Caco-2 (cell line): Measurements from ENCODE around the gene TACC2. TPM values are rescaled to one million over a fixed set of nuclear protein-coding genes. Genes with fewer than 3 reads are reported as not detected.

Experiments
- BruUV-seq: library from RNA; stranded (reverse); fragments of 400-500 nt; replicated peaks from 2 replicates; lab custom pipeline; 2021; lab: Mats Ljungman, UMichigan
- CTCF ChIA-PET: fragments of 300-600 bp; sonication (Branson Sonifier 250); formaldehyde crosslinking; loops from one replicate; lab custom pipeline; 2022; ENCODE audit warnings: antibody characterized with exemption; lab: Charles Lee
- POLR2A ChIA-PET: fragments of 300-600 bp; sonication (Branson Sonifier 250); formaldehyde crosslinking; loops from one replicate; lab custom pipeline; 2022; ENCODE audit warnings: antibody characterized with exemption; lab: Charles Lee
- DNase-seq, 2 experiments: peaks; one replicate each; pipeline versions ENCODE4 v3.0.0 to v3.0.0-alpha.2; 2020 to 2022
- H3K27me3 ChIP-seq: replicated peaks from 2 replicates; pipeline ENCODE4 v1.6.0; 2011; ENCODE audit warnings: low read length; ENCODE audit not compliant: control insufficient read depth, insufficient read depth
- H3K36me3 ChIP-seq: 2 replicates; pipeline ENCODE4 v1.5.1; 2011; ENCODE audit warnings: low read length; ENCODE audit not compliant: control insufficient read depth, insufficient read depth
- H3K4me1 ChIP-seq: fragments of 250-450 bp; sonication (Bioruptor Pico); 2 replicates; pipeline ENCODE4 v1.5.1; 2020; ENCODE audit warnings: mild to moderate bottlenecking
- H3K4me3 ChIP-seq: 2 replicates; pipeline ENCODE4 v1.5.1; 2011; ENCODE audit warnings: low read depth, mild to moderate bottlenecking, control low read depth, low read length
- H3K9me3 ChIP-seq: fragments of 250-450 bp; sonication (Bioruptor Pico); 2 replicates; pipeline ENCODE4 v1.5.1; 2020; ENCODE audit warnings: mild to moderate bottlenecking, moderate library complexity
- H3K27ac Mint-ChIP-seq: one replicate; pipeline ENCODE4 v1.8.0; 2022; ENCODE audit warnings: mixed read lengths; ENCODE audit not compliant: unreplicated experiment
- H3K27me3 Mint-ChIP-seq: one replicate; pipeline ENCODE4 v1.8.0; 2022; ENCODE audit warnings: mixed read lengths; ENCODE audit not compliant: insufficient read depth, unreplicated experiment
- H3K36me3 Mint-ChIP-seq: one replicate; pipeline ENCODE4 v1.8.0; 2022; ENCODE audit warnings: mild to moderate bottlenecking, mixed read lengths; ENCODE audit not compliant: insufficient read depth, unreplicated experiment
- H3K4me1 Mint-ChIP-seq: one replicate; pipeline ENCODE4 v1.8.0; 2022; ENCODE audit warnings: low read depth, mixed read lengths; ENCODE audit not compliant: unreplicated experiment
- H3K4me3 Mint-ChIP-seq: one replicate; pipeline ENCODE4 v1.8.0; 2022; ENCODE audit warnings: mild to moderate bottlenecking, moderate library complexity, mixed read lengths; ENCODE audit not compliant: unreplicated experiment
- H3K9me3 Mint-ChIP-seq: one replicate; pipeline ENCODE4 v1.8.0; 2022; ENCODE audit warnings: mixed read lengths; ENCODE audit not compliant: unreplicated experiment
- intact Hi-C: fragments of 100-400 bp; cut with micrococcal nuclease; formaldehyde crosslinking; loops from one replicate; pipeline ENCODE4 v1.10.0; 2022; ENCODE audit not compliant: unreplicated experiment
- total RNA-seq: library from RNA; stranded (reverse); gene quantifications from 2 replicates; pipeline ENCODE4 v1.2.3, GENCODE V29; 2022
- TF ChIP-seq, protein P1 (sequence below), 2 experiments: fragments of 200-600 bp in 1 of 2; IDR thresholded peaks; 1 replicate in 1 of 2; 2 replicates in 1 of 2; pipeline versions ENCODE4 v1.5.1 to v1.8.0; 2011 to 2022; ENCODE audit warnings: antibody characterized with exemption in 1 of 2, control low read depth in 1 of 2, inconsistent platforms in 1 of 2, low read depth in 1 of 2, low read length in 1 of 2, mild to moderate bottlenecking in 1 of 2, moderate library complexity in 1 of 2; ENCODE audit not compliant: insufficient read depth in 1 of 2, severe bottlenecking in 1 of 2, unreplicated experiment in 1 of 2

The TACC2 gene
- total RNA-seq, 1 experiment from 2014 or later: 117 TPM

DNA sequence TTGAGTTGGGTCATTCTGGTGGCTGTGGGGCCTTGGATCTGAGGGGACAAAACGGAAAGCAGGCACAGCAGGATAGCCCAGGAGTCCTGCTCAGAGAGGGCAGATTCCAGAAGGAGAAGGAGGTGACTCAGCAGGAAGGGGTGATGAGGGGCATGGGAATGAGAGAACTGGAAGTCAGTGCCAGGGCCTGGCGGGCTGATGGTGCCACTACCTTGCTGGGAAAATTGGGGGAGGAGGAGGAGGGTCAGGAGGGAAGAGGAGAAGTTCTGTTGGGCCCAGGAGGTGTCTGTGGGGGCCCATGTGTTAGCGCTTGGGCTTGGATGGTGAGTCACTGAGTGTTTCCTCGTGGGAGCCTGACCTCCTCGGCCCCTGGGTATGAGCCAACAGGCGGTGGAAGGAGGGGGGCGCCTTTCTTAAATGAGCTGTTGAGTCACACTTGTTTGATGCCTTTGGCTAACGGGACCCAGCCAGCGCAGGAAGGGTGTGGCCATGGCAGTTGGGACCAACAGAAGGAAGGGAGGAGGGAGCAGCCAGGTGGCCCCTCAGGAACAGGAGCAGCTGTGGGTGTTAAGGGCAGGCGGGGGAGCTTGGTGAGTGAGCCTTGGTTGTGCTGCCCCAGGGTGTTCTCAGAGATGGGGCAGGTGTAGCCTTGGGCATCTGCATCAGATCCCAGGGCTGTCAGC, 152.1 kb downstream of the TACC2 start:
- peaks cover 17% of the 10 kb centered on the region for H3K4me1 Mint-ChIP-seq
- H3K9me3 Mint-ChIP-seq: peaks cover 10% of the 10 kb centered on the region
- Histone ChIP-seq H3K36me3 (peaks cover 14% of the 10 kb centered on the region), H3K9me3 (peaks cover 6% of the 10 kb centered on the region), H3K4me1 (no peaks in the 10 kb centered on the region; the same call in 1 of the 2 replicates), H3K27me3 (no peaks in the 10 kb centered on the region), H3K4me3 (no peak overlapping the region)
- CTCF ChIA-PET: interaction anchor here (1.4 kb wide), 1 partner anchor 28 kb away, joined by 3 read pairs; no protein-coding TSS in a partner anchor
- intact Hi-C loops: loop anchor here (1.0 kb wide), 1 partner anchor 28 kb away; no protein-coding TSS in a partner anchor
- peaks cover 67% of the 10 kb centered on the region for H3K36me3 Mint-ChIP-seq
- peak; percentile 27 to 47 for DNase-seq
- POLR2A ChIA-PET: no interaction called here
- H3K27me3 Mint-ChIP-seq: no peaks in the 10 kb centered on the region
- no TSS peak for BruUV-seq
- peak overlapping the region; percentile 59 for H3K27ac Mint-ChIP-seq
- H3K4me3 Mint-ChIP-seq: no peak overlapping the region
- TF ChIP-seq, protein P1, sequence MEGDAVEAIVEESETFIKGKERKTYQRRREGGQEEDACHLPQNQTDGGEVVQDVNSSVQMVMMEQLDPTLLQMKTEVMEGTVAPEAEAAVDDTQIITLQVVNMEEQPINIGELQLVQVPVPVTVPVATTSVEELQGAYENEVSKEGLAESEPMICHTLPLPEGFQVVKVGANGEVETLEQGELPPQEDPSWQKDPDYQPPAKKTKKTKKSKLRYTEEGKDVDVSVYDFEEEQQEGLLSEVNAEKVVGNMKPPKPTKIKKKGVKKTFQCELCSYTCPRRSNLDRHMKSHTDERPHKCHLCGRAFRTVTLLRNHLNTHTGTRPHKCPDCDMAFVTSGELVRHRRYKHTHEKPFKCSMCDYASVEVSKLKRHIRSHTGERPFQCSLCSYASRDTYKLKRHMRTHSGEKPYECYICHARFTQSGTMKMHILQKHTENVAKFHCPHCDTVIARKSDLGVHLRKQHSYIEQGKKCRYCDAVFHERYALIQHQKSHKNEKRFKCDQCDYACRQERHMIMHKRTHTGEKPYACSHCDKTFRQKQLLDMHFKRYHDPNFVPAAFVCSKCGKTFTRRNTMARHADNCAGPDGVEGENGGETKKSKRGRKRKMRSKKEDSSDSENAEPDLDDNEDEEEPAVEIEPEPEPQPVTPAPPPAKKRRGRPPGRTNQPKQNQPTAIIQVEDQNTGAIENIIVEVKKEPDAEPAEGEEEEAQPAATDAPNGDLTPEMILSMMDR (IDR thresholded peaks at IDR 0.05; ENCODE audit: insufficient read depth in 1 of 2, low read depth in 1 of 2, low read length in 1 of 2, severe bottlenecking in 1 of 2, unreplicated experiment in 1 of 2): no peak

DNA sequence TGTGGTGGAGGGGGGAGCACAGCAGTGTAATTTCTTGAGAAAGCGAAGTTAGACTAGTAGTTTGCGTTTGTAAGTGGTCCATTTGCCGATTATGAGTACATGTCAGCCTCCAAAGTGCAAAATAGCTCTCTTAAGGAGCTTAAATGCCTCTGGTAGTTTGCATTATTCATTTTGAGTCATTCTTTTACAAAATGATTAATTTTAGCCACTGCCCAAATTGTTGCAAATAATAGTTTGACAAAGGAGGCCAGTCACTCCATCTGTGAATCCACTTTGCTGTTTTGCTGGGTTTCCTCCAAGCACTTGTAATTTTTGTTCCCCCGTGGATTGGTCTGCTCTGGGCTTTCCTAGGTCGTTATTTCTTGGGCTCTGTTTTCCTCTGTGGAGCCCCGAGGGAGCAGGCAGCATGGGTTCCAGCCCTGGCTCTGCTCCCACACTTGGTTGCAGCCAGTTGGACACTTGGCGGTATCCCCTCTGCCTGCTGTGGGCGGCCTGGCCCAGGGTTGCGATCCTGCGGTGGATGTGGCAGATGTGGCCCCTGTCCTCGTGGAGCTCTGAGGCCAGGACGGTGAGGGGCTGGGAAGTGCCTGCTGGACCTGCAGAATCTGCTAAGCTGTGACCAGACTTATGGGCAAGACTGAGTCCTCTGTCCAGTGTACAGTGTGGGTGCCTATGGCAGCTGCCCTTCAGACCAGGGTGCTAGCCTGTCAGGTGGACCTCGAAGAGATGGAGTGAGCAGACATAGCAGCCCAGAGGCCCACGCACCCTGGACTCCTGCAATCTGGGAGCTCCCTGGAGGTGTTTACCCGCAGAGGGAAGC, 153.1 kb downstream of the TACC2 start:
- H3K36me3 ChIP-seq: peaks cover 14% of the 10 kb centered on the region
- Mint-ChIP-seq H3K4me3 (no peak overlapping the region), H3K4me1 (peaks cover 17% of the 10 kb centered on the region), H3K36me3 (peaks cover 76% of the 10 kb centered on the region), H3K9me3 (peaks cover 10% of the 10 kb centered on the region), H3K27me3 (no peaks in the 10 kb centered on the region), H3K27ac (no peak overlapping the region)
- no TSS peak for BruUV-seq
- H3K27me3 ChIP-seq: no peaks in the 10 kb centered on the region
- TF ChIP-seq, protein P1 (IDR thresholded peaks at IDR 0.05; ENCODE audit: insufficient read depth in 1 of 2, low read depth in 1 of 2, low read length in 1 of 2, severe bottlenecking in 1 of 2, unreplicated experiment in 1 of 2): no peak
- H3K9me3 ChIP-seq: peaks cover 6% of the 10 kb centered on the region
- intact Hi-C loops: loop anchor here (1.0 kb wide), 1 partner anchor 29 kb away; no protein-coding TSS in a partner anchor
- CTCF ChIA-PET: no interaction called here
- DNase-seq: no peak
- H3K4me1 ChIP-seq: no peaks in the 10 kb centered on the region; the same call in 1 of the 2 replicates
- H3K4me3 ChIP-seq: no peak overlapping the region
- POLR2A ChIA-PET: no interaction called here

DNA sequence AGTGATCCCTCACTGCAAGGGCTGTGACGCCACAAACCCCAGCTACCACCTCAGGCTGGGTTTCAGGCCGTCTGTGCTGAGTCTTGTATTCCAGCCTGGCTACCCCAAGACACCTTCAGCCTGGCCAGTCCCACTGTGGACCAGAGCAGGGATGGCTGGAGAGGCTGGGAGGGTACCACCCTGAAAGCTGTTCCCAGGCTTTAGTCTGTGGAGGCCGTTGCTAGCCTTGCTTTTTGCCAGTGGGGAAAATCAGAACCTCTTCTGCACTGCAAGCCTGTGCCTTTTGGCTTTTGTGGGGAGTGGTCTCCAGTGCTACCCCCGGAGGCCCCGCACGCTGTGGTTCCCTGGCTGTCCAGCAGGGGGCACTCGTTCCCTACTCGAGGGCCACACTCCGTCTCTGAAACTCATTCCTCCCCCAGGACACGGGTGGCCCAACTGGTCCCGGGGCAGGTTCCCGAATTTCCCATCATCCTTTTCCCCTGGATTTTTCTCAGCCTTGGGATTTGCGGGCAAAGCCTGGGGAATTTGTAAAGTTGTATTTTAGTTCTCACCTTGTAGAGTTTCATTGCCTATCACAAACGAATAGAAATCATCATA, 153.8 kb downstream of the TACC2 start:
- intact Hi-C loops: no loop called here
- no peak overlapping the region for H3K27ac Mint-ChIP-seq
- peaks cover 78% of the 10 kb centered on the region for H3K36me3 Mint-ChIP-seq
- H3K4me1 ChIP-seq: no peaks in the 10 kb centered on the region; the same call in 1 of the 2 replicates
- H3K36me3 ChIP-seq: peaks cover 14% of the 10 kb centered on the region
- peaks cover 6% of the 10 kb centered on the region for H3K9me3 ChIP-seq
- TF ChIP-seq, protein P1 (IDR thresholded peaks at IDR 0.05; ENCODE audit: insufficient read depth in 1 of 2, low read depth in 1 of 2, low read length in 1 of 2, severe bottlenecking in 1 of 2, unreplicated experiment in 1 of 2): peak; percentile 78 to 86
- H3K27me3 Mint-ChIP-seq: no peaks in the 10 kb centered on the region
- CTCF ChIA-PET: interaction anchor here (0.5 kb wide), 1 partner anchor 1073 kb away, joined by 4 read pairs; no protein-coding TSS in a partner anchor
- peaks cover 17% of the 10 kb centered on the region for H3K4me1 Mint-ChIP-seq
- H3K27me3 ChIP-seq: no peaks in the 10 kb centered on the region
- peak overlapping the region; percentile 45 for H3K4me3 Mint-ChIP-seq
- no TSS peak for BruUV-seq
- H3K4me3 ChIP-seq: no peak overlapping the region
- H3K9me3 Mint-ChIP-seq: peaks cover 10% of the 10 kb centered on the region
- POLR2A ChIA-PET: no interaction called here
- peak in 1 of 2 experiments; percentile 53 for DNase-seq
